ENCODE results near the gene GORASP2. TPM values are rescaled to one million over a fixed set of nuclear protein-coding genes. Genes with fewer than 3 reads are reported as not detected.

The GORASP2 gene
- total RNA-seq (2022; extraction: Qiagen RNA extraction): 82.2 to 106 TPM (median 88.9 TPM) in 5 replicates

GRCh38 chr2:170928824-170929685 lies at the start of gene GORASP2:
TSS of gene GORASP2 (plus strand) at chr2:170929253. CDS start at chr2:170929341, 88 bp downstream.

Other genes with a start within 250 kb of the GORASP2 start
- 0.06 TPM in 1 of 5 replicates, not detected in the others for gene SP5, start 213.9 kb upstream of the GORASP2 start, total RNA-seq (2022; extraction: Qiagen RNA extraction)
- gene ERICH2, start 158.9 kb upstream of the GORASP2 start, total RNA-seq (2022; extraction: Qiagen RNA extraction): not detected in 5 replicates
- gene GAD1, start 112.4 kb upstream of the GORASP2 start, total RNA-seq (2022; extraction: Qiagen RNA extraction): 0.26 to 0.83 TPM (median 0.76 TPM) in 5 replicates
- gene TLK1, start 231.6 kb downstream of the GORASP2 start, total RNA-seq (2022; extraction: Qiagen RNA extraction): 17.2 to 28.6 TPM (median 23.4 TPM) in 5 replicates

Data from A549 treated with Mapracorat at 1 μM for 4 hours (cell line).